Endometrial microvascular endothelial cells (primary cell): Measurements from ENCODE around the gene CDH4. TPM values are rescaled to one million over a fixed set of nuclear protein-coding genes. Genes with fewer than 3 reads are reported as not detected.
"Not testable (repeated sequence)": the region's sequence is repeated elsewhere in the genome, so short reads cannot be mapped to it uniquely, and the experiment has no call there.

Source experiments
- in situ Hi-C: cut with HindIII; loops from 2 replicates; pipeline ENCODE4 v1.10.0; 2017; ENCODE audit warnings: low sequenced_read_pairs, low pct_unique_long_range_greater_than_20kb; ENCODE audit errors: inconsistent ontology term
- total RNA-seq: library from RNA; depleted of rRNA; stranded (reverse); fragments of >200 nt; gene quantifications from one replicate; pipeline ENCODE4 v1.2.3, GENCODE V29; 2015; ENCODE audit errors: inconsistent ontology term

The CDH4 gene
- total RNA-seq, 1 donor from 2014 or later = 31.2 TPM

DNA sequence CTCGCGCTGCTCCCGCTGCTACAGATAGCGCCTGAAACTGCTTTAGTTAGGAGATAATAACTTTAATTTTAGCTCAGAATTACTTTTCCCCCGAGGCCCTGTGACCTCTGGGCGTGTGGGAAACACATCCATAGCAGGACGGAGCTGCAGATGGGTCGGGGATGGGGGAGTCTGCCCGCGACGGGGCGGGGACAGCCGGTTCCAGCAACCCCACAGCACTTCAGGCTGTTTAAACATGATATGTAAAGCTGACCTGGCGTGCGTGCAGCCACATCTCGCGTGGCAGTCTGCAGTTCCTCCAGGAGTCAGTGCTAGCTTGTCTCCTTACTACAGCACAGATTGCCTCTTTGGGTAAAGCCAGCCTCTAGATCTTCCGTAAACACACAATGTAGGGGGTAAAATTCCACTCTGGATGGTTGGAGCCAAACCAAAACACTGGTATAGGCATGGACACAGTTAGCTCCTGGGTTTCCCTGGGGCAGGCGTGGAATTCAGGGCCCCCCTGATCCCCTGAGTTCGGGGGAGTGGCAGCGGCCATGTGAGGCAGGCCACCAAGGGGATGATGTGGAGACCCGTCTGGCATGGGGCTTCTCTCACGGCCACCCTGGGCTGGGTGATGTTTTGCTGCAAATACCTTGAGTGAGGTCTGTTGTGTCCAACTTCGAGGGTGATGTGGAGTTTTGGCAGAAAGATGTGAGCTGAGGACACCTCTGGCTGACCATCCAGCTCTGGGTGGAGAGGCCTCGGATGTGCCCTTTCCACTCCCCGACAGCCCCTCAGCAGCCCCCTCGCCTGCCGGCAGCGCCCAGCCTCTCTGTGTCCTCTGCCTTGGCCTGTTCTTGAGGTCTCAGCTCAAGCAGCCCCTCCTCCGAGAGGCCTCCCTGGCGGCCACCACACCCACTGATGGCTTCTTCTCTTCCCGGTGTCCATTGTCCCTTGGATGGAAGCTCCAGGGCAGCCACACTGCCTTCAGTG is 599.2 kb downstream of the CDH4 start:
- in situ Hi-C loops = no loop called here

DNA sequence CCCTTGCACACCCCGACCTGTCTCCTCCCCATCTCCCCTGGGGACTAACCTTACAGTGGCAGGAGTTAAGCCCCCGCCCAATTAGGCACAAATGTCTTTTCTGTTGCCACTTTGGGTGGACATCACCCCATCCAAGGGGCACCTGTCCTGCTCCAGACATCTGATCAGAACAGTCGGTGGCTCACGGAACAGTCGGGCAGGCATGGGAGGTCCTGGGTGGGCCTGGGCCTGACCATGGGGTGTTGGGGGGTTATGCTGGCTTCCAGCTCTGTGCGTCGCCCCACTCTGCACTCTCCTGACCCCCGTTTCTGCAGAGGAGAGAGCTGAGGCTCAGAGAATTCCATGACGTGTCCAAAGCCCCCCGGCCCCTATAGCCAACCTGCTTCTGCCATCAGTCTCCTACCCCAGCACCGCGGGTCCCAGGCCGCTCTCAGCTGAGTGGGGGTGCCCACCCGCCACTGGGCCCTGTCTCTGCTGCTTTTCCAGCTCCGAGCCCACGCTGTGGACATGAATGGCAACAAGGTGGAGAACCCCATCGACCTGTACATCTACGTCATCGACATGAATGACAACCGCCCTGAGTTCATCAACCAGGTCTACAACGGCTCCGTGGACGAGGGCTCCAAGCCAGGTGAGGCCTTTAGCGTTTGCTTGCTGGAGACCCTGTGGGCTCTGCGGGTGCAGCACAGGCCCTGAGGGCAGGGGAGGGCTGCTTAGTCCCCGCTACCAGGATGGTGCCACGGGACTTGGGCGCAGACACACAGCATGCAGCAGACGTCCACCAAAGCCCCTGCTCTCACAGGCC is 600.4 kb downstream of the CDH4 start:
- in situ Hi-C loops = no loop called here

DNA sequence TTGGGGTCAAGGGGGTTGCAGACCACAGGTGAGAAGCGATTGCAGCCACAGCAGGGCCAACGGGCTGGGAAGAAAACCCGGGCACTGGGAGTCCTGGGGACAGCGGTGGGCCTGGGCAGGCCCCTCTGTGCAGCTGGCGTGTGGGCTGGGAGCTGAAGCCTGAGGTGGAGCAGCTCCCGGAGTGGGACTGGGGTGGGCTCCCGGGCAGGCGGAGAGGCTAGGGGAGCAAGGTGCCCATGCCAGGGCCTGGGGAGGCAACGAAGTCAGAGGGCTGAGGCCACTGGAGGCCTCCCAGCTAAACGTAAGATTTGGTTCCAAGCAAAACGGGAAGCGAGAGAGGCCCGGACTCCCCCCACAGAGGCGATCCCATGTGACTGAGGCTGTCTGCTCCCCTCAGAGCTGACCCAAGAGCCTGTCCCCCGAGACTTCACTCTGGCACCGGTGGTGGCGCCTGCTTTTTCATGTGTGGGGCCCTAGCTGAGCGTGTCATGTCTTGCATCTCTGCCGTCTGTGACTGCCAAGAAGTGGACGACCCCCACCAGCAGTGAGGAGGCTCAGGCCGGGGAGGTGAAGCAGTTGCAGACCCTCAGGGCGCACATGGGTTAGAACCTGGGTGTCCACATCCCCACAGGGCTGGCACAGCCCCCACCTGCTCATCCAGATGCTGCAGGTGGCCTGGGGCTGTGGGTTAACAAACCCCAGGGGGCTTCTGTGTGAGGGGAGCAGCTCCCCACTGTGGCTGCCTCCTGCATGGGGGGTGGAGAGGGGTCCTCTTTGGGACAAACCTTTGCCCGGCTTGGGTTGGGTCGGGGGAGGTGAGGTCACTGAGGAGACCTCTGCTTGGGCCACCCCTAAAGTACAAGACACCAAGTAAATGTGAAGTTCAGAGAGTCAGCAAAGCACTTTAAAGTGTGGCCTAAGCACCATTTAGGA is 601.3 kb downstream of the CDH4 start:
- in situ Hi-C loops = no loop called here

DNA sequence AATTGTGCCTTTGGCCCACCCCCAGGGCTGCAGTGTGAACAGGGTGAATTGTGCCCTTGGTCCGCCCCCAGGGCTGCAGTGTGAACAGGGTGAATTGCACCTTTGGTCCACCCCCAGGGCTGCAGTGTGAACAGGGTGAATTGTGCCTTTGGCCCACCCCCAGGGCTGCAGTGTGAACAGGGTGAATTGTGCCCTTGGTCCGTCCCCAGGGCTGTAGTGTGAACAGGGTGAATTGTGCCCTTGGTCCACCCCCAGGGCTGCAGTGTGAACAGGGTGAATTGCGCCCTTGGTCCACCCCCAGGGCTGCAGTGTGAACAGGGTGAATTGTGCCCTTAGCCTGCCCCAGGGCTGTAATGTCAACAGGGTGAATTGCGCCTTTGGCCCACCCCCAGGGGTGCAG is 602.5 kb downstream of the CDH4 start:
- in situ Hi-C loops = not testable (repeated sequence)

DNA sequence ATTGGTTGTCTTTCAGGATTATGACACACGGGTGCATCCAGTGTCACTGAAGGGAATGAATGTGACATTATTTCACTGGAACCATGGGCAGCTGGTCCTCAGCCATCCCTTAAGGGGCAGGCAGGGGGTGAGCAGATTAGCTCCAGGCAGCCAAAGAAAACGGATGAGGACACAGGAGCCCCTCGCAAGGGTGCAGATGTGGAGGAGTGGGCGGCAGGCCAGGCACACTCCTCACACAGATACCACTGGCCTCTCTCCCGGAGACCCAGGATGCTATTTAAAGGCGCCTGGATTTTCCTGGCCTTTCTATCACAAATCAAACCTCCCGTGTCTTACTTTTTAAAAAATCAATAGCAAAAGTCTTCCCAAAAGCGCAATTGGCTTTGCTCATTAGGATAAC is 603.2 kb downstream of the CDH4 start:
- in situ Hi-C loops = no loop called here

DNA sequence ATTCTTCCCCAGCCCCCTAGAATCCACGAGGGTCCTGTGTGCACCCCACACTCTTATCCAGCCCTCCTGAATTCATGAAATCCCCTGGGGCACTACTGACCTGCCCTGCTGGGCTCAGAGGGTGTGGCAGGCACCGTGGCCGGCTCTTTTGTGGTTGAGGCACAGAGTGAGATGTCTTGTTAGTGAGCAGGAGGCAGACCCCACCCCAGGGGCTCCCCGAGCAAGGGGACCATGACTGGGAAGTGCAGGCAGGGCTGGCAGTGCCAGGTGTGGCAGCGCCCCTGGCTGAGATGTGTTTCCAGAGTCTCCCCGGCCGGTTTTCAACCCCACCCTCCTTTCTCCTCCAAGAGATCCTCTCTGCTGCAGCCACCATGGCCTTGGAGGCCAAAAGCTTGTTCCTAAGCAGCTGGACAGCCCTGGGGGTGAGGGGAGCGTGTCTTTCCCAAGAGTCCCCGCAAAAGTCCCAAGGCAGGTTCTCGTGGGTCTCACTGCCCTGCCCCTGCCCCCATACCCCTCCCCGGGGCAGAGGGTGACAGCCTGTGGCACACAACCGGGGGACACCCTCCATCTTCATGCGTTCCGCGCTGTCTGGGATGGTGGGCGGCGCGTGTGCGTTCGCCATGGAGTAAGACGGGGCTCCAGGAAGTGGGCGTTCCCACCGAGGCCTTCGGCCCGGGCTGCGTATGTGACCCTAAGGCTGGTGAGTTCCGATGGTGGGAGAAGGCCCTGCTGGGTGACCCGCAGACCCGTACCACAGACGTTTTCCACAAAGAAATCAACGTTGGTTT is 604.8 kb downstream of the CDH4 start:
- in situ Hi-C loops = no loop called here

DNA sequence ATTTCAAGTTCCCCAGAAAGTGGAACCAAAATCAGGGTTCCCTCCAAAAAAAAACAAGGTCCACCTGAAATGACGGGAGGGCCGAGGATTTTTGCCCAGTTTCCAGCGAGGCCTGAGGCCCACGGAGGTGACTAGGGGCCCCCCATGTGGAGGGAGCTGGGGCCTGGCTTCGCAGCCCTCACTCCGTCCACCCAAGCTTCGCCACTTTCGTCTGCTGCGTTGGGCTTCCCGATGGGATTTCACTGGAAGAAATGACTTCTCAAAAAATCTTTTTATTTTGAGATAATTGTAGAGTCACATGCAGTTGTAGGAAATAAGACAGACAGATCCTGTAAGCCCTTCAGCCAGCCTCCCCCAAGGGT is 605.3 kb downstream of the CDH4 start:
- in situ Hi-C loops = no loop called here

DNA sequence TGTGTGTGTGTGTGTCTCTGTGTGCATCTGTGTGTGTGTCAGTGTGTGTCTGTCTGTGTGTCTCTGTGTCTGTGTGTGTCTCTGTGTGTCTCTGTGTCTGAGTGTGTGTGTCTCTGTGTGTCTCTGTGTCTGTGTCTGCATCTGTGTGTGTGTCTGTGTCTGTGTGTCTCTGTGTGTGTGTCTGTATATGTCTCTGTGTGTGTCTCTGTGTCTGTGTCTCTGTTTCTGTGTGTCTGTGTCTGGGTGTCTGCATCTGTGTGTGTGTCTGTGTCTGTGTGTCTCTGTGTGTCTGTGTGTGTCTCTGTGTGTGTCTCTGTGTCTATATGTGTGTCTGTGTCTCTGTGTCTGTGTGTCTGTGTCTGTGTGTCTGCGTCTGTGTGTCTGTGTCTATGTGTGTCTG is 605.8 kb downstream of the CDH4 start:
- in situ Hi-C loops = no loop called here

DNA sequence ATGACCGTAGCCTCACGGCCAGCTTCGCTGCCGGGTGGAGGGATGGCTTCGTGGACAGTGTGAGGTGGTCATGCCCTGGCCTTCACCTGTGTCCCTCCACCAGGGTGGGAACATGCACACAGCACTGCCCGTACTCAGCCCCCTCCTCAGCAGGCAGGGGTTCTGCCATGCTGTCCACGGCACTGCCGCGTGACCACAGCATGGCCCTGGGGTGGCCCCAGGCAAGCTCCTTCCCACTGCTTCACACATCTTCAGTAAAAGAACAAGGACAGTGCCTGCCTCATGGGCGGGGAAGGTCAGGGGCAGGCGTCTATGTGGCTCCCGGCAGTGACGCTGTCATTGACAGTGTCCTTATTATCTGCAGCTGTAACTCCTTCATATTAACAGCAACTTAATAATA is 607.7 kb downstream of the CDH4 start:
- in situ Hi-C loops = no loop called here

DNA sequence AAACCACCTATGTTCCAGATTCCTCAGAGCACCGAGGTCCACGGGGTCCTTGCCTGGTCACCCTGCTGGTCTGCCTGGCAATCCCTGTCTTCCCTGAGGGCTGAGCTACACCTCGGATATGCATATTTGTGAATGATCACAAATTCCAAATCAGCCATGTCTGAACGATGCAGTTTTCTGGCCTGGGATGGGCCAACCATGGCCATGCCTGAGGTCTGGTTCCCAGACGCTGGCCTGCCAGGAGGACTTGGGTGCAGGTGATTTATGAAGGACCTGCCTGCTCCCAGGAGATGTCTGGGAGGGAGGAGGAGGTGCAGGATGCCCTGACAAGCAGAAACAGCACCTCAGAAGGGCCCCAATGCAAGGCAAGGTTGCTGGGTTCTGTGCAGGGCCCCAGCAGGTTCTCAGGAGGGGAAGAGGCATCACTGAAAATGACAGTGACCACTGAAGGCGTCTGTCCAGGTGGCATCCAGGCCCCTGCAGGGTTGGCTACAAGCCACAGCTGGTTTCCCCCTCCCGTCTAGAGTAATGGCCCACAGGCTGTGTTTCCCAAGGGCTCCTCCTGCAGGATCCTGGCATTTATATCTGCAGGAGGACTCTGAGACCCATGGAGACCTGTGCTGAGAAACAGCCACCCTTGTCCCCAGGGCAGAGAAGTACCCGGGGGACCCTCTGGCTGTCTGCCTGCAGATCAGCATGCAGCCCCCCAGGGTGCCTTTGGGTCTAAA is 608.4 kb downstream of the CDH4 start:
- in situ Hi-C loops = no loop called here

DNA sequence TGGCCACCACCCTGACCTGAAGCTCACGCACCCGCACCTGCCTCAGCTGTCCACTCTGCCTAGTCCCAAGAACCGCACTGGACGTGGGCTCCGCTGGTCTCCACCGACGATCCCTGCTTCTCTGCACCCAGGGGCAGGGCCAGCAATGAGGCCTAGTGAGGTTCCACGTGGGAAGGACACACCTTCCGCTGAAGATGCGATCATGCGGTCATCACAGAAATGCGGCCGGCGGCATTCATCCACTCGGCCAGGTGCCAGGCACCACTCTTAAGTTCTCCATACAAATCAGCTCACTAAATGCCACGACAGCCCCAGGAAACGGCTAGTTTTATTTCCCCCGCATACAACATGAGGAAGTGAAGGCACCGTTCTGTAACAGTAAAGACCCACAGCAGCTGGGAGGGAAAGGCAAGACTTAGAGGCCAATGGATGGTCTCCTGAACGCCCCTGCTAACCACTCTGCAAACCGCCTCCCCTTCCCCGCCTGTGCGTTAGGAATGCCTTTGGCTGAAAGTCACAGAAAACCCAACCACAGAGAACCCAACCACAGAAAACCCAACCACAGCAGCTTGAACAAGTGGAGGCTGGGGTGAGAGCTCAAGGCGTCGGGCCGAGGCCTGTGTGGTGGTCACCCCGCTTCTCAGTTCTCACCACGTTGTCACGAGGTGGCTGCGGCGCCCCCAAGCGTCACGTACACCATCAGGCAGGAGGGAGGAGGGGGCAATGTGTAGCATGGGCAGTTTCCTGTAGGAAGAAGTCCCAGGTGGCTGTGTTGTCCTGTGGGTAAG is 609.2 kb downstream of the CDH4 start:
- in situ Hi-C loops = no loop called here

DNA sequence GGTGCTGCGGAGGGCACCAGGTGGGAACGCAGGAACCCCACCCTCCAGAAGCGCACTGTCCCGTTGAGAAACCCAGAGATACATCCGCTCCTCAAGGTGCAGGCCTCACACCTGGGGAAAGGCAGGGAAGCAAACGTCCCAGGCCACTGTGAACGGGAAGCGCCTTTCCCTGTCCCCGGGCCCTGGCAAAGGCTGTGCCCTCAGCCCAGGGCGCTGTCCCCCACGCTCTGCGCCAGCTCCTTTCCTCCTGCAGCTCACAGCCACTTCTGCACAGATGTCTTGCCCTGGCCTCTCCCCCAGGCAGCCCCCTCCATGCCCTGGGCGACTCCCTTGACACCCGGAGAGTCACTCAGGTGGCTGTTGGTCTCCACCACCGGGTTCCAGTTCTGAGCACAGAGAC is 609.8 kb downstream of the CDH4 start:
- in situ Hi-C loops = no loop called here

DNA sequence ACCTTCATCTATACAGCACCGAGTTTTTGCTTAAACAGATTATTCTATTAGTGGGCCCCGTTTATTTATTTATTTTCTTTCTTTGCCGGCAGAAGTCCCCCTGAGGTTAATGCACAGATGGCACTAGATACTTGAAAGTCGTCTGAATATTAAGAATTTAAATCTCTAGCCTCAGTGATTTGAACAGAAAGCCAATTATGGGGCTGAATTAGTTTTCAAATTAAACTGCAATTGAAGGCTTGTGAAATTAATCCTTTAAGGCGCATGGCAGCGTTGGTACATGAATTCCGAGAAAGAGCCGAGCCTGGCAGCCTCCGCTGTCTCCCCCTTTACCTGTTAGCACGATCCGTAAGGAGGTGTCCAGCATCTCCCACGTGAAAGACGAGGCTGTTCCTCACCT is 610.8 kb downstream of the CDH4 start:
- in situ Hi-C loops = no loop called here

DNA sequence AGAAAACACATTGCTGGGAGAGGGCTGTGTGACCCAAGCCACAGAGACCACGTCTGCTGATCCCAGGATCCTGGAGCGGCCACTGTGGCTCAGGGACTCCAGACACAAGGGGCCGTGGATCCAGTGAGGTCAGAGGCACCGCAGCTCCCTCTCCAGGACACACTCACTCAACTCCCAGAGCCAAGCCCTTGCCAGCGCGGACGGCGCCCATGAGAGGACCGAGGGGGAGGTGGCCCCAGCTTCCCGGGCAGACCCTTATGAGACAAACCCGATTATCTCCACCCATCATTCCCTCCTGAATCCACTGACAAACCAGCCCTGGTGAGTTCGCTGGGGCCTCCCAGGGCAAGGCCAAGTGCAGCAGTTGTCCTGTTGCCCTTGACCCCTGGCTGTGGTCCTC is 612.4 kb downstream of the CDH4 start:
- in situ Hi-C loops = no loop called here

DNA sequence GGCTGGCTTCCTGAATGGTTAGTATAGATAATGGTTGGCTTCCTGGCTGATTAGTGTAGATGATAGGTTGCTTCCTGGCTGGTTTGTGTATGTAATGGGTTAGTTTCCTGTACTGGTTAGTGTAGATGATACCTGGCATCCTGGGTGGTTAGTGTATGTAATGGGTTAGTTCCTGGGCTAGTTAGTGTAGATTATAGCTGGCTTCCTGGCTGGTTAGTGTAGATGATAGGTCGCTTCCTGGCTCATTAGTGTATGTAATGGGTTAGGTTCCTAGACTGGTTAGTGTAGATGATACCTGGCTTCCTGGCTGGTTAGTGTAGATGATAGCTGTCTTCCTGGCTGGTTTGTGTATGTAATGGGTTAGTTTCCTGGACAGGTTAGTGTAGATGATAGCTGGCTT is 613.3 kb downstream of the CDH4 start:
- in situ Hi-C loops = no loop called here

DNA sequence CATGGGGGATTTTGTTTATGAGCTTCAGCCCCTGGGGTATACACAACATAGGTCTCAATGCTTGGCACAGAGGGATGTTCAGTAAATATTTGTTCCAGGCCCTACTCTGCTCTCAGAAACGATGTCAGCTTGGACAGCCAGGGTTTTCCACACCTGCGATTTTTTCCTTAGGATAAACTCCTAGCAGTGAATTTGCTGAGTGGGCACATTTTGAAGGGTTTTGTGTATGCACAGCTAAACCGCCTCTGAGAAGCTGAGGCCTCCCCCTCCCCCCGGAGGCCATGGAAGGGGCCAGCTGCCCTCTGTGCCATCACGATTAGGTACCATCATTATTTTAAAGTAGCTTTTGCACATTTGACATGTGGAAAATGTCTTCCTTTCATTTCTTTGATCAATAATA is 614.1 kb downstream of the CDH4 start:
- in situ Hi-C loops = no loop called here

DNA sequence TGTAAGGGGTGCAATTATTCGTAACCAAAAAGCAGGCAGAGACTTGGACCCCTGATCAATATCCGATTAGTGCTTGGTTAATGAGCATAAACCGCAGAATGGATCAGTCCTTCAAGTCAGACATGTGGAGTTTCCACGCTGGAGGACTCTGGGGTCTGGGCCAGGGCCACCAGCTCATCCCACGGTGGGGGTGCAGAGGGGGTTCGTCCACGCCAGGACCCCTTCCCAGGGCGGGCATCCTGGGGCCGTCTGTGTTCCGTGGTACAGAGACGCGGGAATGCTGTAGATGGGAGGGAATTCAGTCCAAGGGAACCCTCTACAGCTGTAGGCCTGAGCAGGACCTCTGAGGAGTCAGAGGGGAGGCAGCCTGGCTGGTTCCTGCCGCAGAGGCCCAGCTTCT is 615.9 kb downstream of the CDH4 start:
- in situ Hi-C loops = no loop called here
